GM18858 (cell line): ENCODE measurements around the gene EPC2.
"Not testable (repeated sequence)": the region's sequence is repeated elsewhere in the genome, so short reads cannot be mapped to it uniquely, and the experiment has no call there.

Source experiments
- ATAC-seq: cut with Tn5 transposase; IDR thresholded peaks from one replicate; pipeline ENCODE4 v1.9.1; 2021; ENCODE audit not compliant: unreplicated experiment

EPC2 gene

GRCh38 chr2:148638543-148638942 lies 6.0 kb upstream of the EPC2 start:
- ATAC-seq = no peak

- ATAC-seq = no peak
Measured at GRCh38 chr2:148640767-148641166, 3.8 kb upstream of the EPC2 start.

GRCh38 chr2:148642112-148642744 lies 2.3 kb upstream of the EPC2 start:
- no peak for ATAC-seq

- ATAC-seq = no peak
Measured at GRCh38 chr2:148642891-148643416, 1.6 kb upstream of the EPC2 start.

- ATAC-seq = peak; percentile 34
Measured at GRCh38 chr2:148643421-148643820, 1.1 kb upstream of the EPC2 start.

- ATAC-seq = peak; percentile 39
Measured at GRCh38 chr2:148644883-148645538, 460 bp downstream of the EPC2 start.

- ATAC-seq = peak; percentile 40
Measured at GRCh38 chr2:148645539-148646230, 1.1 kb downstream of the EPC2 start.

- no peak for ATAC-seq
Measured at GRCh38 chr2:148646231-148646559, 1.6 kb downstream of the EPC2 start.

GRCh38 chr2:148647711-148648110 lies 3.2 kb downstream of the EPC2 start:
- not testable (repeated sequence) for ATAC-seq

GRCh38 chr2:148649936-148650335 lies 5.4 kb downstream of the EPC2 start:
- ATAC-seq = no peak

GRCh38 chr2:148650881-148651280 lies 6.3 kb downstream of the EPC2 start:
- ATAC-seq = no peak

GRCh38 chr2:148651972-148652371 lies 7.4 kb downstream of the EPC2 start:
- no peak for ATAC-seq

GRCh38 chr2:148653437-148653836 lies 8.9 kb downstream of the EPC2 start:
- ATAC-seq = peak; percentile 83

- ATAC-seq = no peak
Measured at GRCh38 chr2:148654435-148654834, 9.9 kb downstream of the EPC2 start.

GRCh38 chr2:148656516-148656915 lies 12.0 kb downstream of the EPC2 start:
- no peak for ATAC-seq

GRCh38 chr2:148658807-148659722 lies 14.5 kb downstream of the EPC2 start:
- peak; percentile 87 for ATAC-seq

GRCh38 chr2:148660999-148661398 lies 16.4 kb downstream of the EPC2 start:
- no peak for ATAC-seq

- not testable (repeated sequence) for ATAC-seq
Measured at GRCh38 chr2:148662332-148662731, 17.8 kb downstream of the EPC2 start.

GRCh38 chr2:148664229-148664628 lies 19.7 kb downstream of the EPC2 start:
- no peak for ATAC-seq

GRCh38 chr2:148666555-148666954 lies 22.0 kb downstream of the EPC2 start:
- ATAC-seq = no peak
